Epithelial cell of esophagus (primary cell): ENCODE measurements around the gene EEPD1.

Experiments
- DNase-seq: peaks from one replicate; pipeline ENCODE4 v3.0.0; 2010; ENCODE audit warnings: low read depth
- H3K4me3 ChIP-seq: 2 replicates; pipeline ENCODE4 v1.5.1; 2011; ENCODE audit warnings: mild to moderate bottlenecking, low read length, control low read depth
- TF ChIP-seq, protein P1 (sequence below): IDR thresholded peaks from 2 replicates; pipeline ENCODE4 v1.5.1; 2011; ENCODE audit warnings: low read depth, mild to moderate bottlenecking, low read length, control low read depth, inconsistent platforms; ENCODE audit not compliant: insufficient read depth; ENCODE audit errors: missing control alignments

EEPD1 gene

DNA sequence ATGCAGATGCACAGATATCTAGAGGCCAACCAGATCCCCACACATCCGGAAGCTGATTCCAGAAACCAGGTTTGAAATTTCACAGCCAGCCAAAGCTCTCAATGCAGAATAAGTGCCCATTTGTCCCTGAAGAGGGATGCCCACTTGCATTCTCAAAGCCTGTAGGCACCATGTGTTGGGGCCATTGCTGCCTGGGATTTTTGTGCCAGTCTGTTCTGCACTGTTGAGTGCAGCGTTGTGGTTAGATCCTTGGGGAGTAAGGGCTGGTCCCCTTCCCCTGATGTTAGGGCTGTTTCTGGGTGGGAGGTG, 62.4 kb downstream of the EEPD1 start:
- TF ChIP-seq, protein P1, sequence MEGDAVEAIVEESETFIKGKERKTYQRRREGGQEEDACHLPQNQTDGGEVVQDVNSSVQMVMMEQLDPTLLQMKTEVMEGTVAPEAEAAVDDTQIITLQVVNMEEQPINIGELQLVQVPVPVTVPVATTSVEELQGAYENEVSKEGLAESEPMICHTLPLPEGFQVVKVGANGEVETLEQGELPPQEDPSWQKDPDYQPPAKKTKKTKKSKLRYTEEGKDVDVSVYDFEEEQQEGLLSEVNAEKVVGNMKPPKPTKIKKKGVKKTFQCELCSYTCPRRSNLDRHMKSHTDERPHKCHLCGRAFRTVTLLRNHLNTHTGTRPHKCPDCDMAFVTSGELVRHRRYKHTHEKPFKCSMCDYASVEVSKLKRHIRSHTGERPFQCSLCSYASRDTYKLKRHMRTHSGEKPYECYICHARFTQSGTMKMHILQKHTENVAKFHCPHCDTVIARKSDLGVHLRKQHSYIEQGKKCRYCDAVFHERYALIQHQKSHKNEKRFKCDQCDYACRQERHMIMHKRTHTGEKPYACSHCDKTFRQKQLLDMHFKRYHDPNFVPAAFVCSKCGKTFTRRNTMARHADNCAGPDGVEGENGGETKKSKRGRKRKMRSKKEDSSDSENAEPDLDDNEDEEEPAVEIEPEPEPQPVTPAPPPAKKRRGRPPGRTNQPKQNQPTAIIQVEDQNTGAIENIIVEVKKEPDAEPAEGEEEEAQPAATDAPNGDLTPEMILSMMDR: no peak
- no peak overlapping the region for H3K4me3 ChIP-seq
- DNase-seq: no peak

DNA sequence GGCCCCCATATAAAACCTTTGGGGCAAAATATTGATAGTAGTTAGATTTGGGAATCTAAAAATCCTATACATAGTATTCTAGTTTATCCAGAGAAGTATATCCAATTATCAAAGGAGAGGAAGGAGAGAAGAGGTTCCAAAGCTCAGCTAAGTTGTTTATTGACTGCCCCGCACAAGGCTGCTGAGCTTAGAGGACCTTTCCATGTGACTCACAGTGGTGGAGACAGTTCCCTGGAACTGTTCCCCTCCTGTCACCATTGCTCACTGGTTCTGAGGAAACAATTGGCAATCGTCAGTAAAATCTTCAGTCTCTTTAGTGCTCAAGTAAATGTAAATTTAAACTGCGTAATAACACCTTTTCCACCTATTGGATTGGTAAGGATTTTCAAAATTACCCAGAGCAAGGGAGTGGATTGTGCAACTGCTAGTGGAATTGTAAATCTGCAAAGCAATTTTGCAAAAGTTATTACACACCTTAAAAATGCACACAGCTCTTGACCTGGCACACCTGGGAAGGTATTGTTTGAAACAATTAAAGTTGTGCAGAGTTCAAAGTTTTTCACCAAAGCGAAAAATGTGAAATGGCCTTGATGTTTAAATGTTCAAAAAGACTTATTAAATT, 63.1 kb downstream of the EEPD1 start:
- H3K4me3 ChIP-seq: no peak overlapping the region
- no peak for DNase-seq
- TF ChIP-seq, protein P1: no peak

DNA sequence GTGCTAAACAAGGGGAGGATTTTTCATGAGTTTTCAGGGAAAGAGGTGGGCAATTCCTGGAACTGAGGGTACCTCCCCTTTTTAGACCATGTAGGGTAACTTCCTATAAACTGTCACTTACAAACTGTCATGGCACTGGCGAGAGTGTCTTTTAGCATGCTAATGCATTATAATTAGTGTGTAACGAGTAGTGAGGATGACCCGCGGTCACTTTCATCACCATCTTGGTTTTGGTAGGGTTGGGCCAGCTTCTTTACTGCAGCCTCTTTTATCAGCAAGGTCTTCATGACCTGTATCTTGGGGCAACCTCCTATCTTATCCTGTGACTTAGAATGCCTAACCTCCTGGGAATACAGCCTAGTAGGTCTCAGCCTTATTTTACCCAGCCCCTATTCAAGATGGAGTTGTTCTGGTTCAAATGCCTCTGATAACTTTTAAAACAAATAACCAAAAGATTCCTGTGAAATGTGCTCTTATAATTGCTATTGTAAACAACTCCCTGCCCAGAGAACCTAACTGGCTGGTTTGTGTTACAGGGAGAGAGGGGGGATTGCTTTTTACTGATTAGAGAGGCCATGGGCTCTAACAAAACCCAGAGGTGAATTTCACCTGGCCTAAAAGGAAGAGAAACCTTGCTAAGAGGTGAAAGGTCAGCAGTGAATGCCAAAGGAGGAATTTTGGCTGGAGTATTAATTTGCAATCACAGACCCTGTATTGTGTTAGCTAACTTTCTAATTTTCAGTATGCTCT, 64.3 kb downstream of the EEPD1 start:
- no peak overlapping the region for H3K4me3 ChIP-seq
- TF ChIP-seq, protein P1: no peak
- no peak for DNase-seq

DNA sequence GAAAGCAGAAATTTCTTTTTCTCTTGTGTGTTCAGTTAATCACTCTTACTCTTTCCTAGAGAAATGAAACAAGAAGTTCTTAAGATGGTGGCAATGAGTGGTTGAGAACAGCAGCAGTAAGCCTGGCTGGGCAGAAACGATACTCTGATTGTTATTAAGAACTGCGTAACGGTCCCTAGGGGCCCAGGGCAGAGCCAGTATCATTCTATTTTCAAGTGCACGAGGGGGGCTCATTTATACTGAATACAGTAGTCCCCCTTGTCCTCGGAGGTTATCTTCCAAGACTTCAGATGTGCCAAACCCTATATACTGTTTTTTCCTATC, 64.9 kb downstream of the EEPD1 start:
- no peak overlapping the region for H3K4me3 ChIP-seq
- DNase-seq: no peak
- TF ChIP-seq, protein P1: no peak

DNA sequence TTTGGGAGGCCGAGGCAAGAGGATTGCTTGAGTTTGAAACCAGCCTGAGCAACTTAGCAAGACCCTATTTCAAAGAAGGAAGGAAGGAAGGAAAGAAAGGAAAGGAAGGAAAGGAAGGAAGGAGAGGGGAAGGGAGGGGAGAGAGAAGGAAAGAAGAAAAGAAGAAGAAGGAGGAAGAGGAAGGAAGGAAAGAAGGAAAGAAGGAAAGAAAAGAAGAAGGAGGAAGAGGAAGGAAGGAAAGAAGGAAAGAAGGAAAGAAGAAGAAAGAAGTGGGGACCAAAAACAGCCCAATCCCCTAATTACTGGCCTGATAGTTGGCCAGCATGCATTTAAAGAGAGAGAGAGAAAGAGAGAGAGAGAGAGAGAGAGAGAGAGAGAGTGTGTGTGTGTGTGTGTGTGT, 66.4 kb downstream of the EEPD1 start:
- TF ChIP-seq, protein P1: no peak
- no peak overlapping the region for H3K4me3 ChIP-seq
- no peak for DNase-seq

DNA sequence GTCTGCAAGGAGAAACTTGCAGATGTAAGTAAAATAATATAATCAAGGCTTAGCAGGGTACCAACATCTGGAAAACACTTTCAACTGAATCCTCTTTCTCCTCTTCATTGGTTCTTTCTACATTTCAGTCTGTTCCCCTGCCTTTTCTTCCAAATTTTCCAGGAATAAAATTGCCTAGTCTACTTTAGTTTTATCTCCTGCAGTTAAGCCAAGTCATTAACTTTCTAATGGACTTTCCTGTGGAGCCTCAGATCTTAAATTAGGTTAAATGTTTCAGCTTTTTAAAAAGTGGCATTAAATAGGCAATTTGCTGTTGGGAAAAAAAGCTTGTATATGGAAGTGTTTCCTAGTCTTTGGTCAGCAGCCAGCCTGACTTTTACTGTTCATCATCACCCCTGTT, 70.8 kb downstream of the EEPD1 start:
- DNase-seq: no peak
- TF ChIP-seq, protein P1: no peak

More for the DNA sequence above, 70.8 kb downstream of the EEPD1 start:
- H3K4me3 ChIP-seq: no peak overlapping the region
